IPS DF 4.7 (cell line): ENCODE results near the gene ZNF318.
"Not testable (repeated sequence)": the region's sequence is repeated elsewhere in the genome, so short reads cannot be mapped to it uniquely, and the experiment has no call there.

Experiments
- DNase-seq: peaks from one replicate; pipeline ENCODE4 v3.0.0-alpha.2; 2013; ENCODE audit warnings: low spot score; ENCODE audit errors: extremely low read depth

The ZNF318 gene

DNA sequence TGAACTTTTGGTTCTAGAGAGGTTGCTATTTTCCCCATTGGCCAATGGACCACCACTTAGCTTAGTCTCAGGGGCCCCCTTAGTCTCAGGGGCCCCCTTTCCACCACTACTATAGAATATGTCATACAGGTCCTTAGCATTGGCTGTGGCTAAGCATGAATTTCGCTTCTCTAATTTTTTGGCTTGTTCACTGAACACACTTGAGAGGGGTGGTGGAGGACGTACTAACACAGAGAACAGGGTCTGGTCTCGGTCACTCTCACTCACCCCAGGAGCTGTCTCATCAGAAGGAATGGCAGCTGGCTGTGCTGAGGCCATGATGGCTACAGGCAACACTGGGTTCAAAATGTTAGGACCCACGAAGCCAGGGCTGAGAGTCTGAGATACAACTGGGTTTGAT, 30.3 kb downstream of the ZNF318 start:
- DNase-seq = no peak

DNA sequence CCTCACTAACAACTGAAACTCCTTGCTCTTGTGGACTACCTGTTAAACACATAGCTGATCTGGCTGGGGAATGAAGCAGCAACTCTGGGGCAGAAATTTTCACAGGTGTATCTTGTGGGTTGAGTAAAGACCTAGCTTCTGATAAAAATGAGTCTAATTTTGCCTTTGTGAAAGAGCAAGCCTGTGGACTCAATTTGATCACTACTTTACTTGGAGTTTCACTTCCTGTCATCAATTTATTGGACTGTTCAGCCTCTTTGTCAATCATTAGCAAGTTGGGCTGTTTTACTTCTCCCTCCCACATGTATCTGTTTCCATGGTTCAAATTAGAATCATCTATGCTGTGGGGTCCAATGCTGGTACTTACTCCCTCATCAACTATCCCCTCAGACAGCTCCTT, 31.2 kb downstream of the ZNF318 start:
- DNase-seq = no peak

DNA sequence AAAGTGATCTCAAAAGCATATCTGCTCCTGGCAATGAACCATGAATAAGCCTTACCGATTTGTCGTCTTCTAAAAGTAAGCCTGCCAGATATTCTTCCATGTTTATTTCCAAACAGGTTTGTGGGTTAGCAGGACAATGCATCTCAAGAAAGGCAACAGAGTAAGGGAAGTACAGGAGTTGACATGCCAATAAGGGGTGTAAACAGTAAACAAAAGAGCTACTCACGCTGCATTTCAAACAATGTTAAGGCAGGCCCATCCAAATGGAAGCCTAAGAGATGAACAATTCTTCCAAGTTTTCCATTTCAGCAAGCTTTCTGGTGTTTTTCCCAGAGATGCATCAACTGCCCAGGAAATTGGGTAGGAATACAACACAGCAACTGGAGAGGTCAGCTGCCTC, 33.1 kb downstream of the ZNF318 start:
- DNase-seq = no peak

GRCh38 chr6:43335469-43335868, 34.0 kb downstream of the ZNF318 start:
- no peak for DNase-seq

DNA sequence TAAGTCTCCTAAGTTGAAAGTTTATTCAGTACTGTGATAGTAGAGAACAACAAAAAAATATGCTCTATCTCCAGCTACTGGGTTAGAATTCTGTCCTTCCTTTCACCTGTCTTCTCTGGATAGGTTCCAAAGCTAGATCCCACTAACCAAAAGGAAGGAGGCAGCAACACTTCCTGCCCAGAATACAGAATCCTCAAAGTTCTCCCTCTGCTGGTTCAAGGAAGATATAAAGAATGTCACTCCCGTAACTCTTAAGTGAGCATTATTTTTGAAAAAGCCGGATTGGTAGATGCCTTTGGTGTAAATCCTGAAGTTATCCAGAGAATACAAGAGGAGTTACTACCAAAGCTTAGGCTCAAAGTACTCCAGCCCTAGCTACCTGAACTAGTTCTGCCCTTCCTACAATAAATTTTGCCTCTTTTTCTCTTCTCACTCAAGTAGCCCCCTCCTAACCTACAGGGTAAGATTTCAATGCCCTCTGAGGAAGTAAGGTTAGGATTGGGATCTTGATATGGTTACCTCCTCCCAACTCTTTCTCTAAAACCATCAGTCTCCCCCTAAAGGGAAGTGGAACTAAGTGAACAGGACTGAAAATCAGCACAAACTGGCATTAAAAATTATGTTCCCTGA, 34.9 kb downstream of the ZNF318 start:
- DNase-seq = peak; percentile 41

GRCh38 chr6:43331891-43332290, 37.6 kb downstream of the ZNF318 start:
- no peak for DNase-seq

- DNase-seq = no peak
These were observed 38.0 kb downstream of the ZNF318 start for GRCh38 chr6:43331470-43331869.

GRCh38 chr6:43328528-43328927, 40.9 kb downstream of the ZNF318 start:
- no peak for DNase-seq

DNA sequence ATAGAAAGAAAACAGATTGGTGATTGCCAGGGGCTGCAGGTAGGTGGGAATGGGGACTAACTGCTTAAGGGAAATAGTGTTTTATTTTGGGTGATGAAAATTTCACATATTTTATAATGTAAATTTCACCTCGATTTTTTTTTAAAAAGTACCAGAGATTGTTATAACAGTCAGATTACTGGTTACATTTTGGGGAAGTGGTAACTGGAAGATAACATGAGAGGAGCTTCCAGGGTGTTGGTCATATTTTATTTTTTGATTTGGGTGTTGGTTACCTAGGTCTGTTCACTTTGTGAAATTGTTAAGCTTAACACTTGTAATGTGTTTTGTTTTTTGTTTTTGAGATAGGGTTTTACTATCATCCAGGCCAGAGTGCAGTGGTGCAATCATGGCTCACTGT, 43.6 kb downstream of the ZNF318 start:
- no peak for DNase-seq

DNA sequence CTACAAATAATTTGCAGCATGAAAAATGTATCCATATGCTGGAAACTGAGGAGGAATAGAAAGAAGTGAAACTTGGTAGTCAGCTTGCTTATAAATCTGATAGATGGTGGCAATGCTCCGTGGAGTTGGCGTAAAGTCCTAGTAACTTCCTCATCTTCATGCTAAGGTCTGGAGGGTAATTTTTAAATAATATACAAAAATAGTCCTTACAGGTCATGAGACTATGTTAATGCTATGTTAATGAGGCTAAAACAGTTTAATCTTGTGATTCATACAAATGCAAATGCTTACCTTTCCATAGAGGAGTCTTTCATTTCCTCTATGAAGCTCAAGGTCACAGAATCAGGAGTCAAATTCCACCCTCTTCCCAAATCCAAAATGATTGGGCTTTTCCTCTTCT, 51.4 kb downstream of the ZNF318 start:
- no peak for DNase-seq

DNA sequence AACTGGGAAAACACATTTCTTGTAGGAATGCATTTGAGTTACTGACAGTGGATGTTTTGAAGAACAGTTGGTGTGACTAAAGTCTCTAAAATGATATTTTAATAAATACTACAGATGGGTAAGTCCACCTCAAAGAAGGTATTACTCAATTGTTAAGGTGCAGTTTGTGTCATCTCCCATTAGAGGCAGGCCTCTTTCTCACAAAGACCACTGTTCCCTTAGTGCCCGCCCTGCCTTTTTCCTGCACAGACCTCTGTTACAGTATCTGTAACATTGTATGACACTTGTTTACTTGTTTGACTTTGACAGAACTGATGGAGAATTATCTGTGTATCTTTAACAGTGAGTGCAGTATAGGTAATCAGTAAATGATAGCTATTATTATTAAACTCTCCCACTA, 55.6 kb downstream of the ZNF318 start:
- no peak for DNase-seq

DNA sequence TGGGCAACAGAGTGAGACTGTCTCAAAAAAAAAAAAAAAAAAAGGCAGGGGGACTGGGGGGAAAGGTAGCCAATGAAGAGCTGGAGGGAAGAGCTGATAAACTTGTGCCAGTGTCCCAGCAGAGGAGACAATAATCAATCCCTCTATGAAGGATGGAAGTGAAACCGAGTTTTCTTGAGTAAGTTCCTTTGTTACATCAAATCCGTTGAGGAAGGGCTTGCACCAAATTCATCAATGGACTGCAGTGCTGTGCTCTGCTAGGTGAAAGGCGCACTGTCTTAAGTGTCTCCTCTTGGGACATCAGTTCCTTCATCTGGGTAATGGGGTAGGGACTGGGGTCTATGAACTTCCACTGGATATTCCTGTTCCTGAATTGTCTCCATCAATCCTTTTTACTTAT, 57.8 kb downstream of the ZNF318 start:
- no peak for DNase-seq

GRCh38 chr6:43310624-43311023, 58.8 kb downstream of the ZNF318 start:
- no peak for DNase-seq

GRCh38 chr6:43310134-43310533, 59.3 kb downstream of the ZNF318 start:
- no peak for DNase-seq

DNA sequence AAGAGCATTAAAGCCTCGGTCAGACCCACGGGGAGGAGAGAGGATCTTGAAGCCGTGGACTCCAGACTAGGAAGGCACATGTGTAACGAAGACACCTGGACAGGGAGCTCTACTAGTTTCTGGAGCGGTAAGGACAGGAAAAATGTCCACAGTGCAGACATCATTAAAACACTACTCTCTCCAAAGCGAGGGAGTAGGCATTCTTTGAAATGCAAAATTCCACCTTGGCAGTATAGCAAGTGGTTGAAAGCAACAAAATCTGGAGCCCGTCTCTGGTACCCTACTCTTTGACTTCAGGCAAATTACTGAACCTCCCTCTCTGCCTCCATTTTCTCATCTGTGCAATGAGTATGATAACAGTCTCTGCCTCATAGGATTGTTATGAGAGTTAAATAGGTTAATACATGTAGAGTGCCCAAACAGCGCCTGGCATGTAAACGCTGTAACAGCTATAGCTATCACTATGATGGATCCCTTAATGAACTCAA, 60.4 kb downstream of the ZNF318 start:
- DNase-seq = no peak

DNA sequence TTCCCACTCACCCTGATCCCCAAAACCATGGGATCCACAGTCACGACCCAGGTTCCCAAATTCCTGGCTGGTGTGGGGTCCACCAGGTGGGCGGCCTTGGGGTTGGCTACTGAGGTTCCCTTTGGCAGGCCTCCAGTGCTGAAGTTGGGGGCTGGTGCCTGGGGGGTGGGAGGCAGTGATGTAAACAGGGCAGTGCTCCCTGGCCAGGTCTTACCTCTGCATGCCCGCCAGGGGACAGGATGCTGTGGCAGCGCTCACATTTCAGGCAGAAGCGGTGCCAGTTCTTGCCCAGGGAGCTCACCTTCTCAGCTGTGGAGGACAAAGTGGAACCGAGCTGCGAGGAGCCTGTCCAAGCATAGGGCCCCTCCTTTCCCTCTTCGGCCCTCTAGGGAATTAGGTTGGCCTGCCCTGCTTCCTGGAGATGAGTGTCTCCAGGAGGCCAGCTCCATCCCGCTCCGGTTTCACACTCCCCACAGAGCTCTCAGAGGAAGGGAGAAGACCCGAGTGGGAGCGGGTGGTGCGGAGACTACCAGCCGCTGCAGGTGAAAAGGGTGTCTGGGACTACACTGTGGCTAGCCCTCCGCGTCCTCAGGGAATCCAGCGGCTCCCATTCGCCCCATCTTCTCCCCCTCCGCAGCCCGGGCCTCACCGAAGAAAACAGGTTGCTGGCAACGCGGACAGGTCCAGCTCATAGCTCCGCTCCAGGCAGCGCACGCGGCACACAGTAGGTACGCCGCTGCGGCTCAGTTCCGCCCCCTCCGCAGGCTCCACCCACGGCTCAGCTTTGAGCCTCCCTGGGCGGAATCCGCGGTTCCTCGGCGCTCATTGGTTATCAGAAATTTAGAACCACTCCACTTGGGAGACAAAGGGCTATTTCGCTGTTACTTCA, 61.1 kb downstream of the ZNF318 start, which contains the start of gene CRIP3:
CRIP3 (minus strand) TSS at position 726 of the 889 bp plus-strand sequence; CDS start at position 692, 34 bp downstream.
- peak; percentile 44 for DNase-seq

DNA sequence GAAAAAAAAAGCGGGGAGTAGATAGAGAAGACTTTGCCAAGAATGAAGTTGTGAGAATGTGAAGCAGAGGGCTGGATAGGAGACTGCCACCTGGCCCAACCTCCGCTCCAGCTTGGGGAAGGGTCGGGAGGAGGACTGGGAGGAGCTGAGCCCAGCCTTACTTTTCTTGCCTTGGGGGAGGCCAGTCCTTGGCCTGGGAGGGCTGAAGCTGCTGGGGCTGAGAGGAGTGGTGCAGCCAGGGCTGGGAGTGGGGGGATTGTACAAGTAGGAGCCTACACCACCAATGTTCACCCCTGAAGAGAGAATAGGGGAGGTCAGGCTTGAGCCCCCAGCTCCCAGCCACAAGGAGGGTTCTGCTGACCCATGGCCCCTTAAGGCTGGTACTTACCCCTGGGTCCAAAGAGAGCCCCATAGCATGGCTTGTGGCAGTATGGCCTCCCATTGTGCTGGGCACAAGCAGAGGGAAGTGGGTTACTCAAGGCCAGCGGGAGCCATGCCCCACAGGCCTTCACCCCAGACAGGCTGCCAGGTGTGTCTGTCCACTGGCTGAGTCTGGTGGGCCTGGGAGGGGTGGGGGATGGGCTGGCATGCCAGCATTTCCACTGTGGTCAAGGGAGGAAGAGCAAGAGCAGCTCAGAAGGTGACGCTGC, 61.9 kb downstream of the ZNF318 start:
- no peak for DNase-seq

DNA sequence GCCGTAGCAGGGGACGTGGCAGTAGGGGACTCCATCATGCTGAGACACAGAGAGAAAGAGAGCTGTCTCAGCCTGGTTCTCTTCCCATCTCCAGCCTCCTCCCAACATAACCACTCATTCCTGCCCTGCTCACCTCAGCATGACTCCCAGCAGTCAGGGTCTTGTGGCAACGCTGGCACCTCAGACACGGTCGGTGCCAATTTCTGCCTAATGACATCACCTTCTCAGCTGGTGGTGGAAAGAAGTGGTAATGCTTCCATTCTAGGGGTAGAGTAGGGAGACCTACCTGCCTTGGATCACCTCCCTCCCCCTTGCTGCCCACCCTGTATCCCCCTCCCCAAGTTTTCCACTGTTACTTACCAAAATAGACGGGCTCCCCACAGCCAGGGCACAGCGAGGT, 63.4 kb downstream of the ZNF318 start:
- DNase-seq = no peak

- DNase-seq = no peak
These were observed 64.6 kb downstream of the ZNF318 start for GRCh38 chr6:43304882-43305281.

- DNase-seq = no peak
These were observed 65.1 kb downstream of the ZNF318 start for GRCh38 chr6:43304361-43304760.

- no peak for DNase-seq
These were observed 65.6 kb downstream of the ZNF318 start for GRCh38 chr6:43303751-43304331.

DNA sequence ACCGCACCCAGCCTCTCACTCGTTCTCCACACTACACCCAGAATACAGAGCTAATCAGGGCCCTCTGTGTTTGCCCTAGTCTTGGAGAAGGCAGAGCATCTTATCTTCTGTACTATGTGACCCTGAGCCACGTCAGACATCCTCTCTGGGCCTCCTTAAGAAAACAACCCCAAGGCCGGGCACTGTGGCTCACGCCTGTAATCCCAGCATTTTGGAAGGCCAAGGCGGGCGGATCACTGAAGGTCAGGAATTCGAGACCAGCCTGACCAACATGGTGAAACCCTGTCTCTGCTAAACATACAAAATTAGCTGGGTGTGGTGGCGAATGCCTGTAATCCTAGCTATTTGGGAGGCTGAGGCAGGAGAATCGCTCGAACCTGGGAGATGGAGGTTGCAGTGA, 66.4 kb downstream of the ZNF318 start:
- not testable (repeated sequence) for DNase-seq
